ENCODE results near the gene SCRT2. TPM values are rescaled to one million over a fixed set of nuclear protein-coding genes. Genes with fewer than 3 reads are reported as not detected.

SCRT2 gene
- total and polyA plus RNA-seq, 9 of the 15 experiments (the other 6 are each of a cell fraction or from before 2014, with no cell fraction given), result 0.04 to 0.75 (median 0.13) TPM; not detected in 2

DNA sequence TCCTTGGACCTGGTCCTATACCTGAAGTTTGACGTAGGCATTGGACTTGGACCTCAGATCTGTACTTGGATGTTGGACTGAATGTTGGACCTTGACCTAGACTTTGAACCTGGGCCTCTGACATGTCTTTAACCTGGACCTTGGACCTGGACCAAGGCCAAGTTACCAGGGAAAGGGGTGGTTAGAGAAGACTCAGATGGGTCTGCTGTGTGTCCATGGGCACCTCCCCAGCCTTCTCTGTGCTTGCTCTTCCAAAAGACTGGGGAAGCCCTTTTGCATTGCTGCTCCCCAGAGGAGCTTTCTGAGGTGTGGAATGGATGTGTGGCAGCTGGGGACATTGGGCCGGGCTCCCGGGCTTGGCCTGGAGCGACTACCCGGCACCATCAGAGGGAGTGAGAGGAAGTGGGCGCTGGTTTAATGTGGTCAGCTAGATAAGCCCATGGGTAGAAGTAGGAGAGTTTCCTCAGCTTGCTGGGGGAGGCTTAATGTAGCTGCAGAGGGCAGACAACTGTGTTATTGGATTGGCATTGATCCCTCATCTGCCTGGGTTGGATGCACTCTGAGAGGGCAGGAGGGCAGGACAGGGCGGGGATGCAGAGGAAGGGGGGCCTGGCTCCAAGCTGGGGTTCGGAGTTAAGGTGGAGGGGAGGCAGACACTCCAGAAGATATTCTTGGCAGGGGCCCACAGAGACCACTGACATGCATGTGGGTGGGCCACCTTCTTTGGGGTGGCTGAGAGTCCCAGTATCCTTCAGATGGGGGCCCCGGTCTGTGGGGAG lies 4.2 kb downstream of the SCRT2 start (continued):
- TF ChIP-seq, protein P1, sequence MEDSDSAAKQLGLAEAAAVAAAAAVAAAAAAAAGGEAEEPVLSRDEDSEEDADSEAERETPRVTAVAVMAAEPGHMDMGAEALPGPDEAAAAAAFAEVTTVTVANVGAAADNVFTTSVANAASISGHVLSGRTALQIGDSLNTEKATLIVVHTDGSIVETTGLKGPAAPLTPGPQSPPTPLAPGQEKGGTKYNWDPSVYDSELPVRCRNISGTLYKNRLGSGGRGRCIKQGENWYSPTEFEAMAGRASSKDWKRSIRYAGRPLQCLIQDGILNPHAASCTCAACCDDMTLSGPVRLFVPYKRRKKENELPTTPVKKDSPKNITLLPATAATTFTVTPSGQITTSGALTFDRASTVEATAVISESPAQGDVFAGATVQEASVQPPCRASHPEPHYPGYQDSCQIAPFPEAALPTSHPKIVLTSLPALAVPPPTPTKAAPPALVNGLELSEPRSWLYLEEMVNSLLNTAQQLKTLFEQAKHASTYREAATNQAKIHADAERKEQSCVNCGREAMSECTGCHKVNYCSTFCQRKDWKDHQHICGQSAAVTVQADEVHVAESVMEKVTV (CRISPR knock-in tag; IDR thresholded peaks at IDR 0.05), result no peak
- TF ChIP-seq CTBP1 (IDR thresholded peaks at IDR 0.05; ENCODE audit: borderline replicate concordance) (peak; percentile 74), PURB (CRISPR knock-in tag; IDR thresholded peaks at IDR 0.05; ENCODE audit: low read depth) (no peak), GABPA (tag; conservative IDR thresholded peaks at IDR 0.05; ENCODE audit: low read depth) (peak; percentile 58), ZNF561 (CRISPR knock-in tag; conservative IDR thresholded peaks at IDR 0.05) (no peak), KDM5B (IDR thresholded peaks at IDR 0.05; ENCODE audit: insufficient replicate concordance, low read depth, low read length) (no peak), ARNT (IDR thresholded peaks at IDR 0.05) (no peak), ZNF778 (CRISPR knock-in tag; IDR thresholded peaks at IDR 0.05) (no peak), ZNF324 (CRISPR knock-in tag; IDR thresholded peaks at IDR 0.05) (no peak), YBX1 (IDR thresholded peaks at IDR 0.05) (no peak), MEF2A (IDR thresholded peaks at IDR 0.05; ENCODE audit: control insufficient read depth, low read depth, low read length) (no peak), ELK3 (CRISPR knock-in tag; IDR thresholded peaks at IDR 0.05) (no peak), TFAP4 (CRISPR knock-in tag; IDR thresholded peaks at IDR 0.05; ENCODE audit: borderline replicate concordance) (peak; percentile 96), ZNF239 (CRISPR knock-in tag; IDR thresholded peaks at IDR 0.05) (no peak), TBL1XR1 (IDR thresholded peaks at IDR 0.05; ENCODE audit: low read length in 2 of 2) (peak in 1 of 2 experiments; percentile 60; a peak in 1 of 4 replicates), KDM4B (IDR thresholded peaks at IDR 0.05; ENCODE audit: borderline replicate concordance in 2 of 2, low read depth in 1 of 2) (no peak), MED1 (CRISPR knock-in tag; IDR thresholded peaks at IDR 0.05; ENCODE audit: borderline replicate concordance) (no peak), FOXJ2 (tag; IDR thresholded peaks at IDR 0.05) (no peak), MBD2 (IDR thresholded peaks at IDR 0.05; ENCODE audit: borderline replicate concordance, low read depth) (peak; percentile 77), MAFF (IDR thresholded peaks at IDR 0.05; ENCODE audit: low read length) (no peak), POLR2AphosphoS2 (IDR thresholded peaks at IDR 0.05; ENCODE audit: low read length) (no peak), ZNF707 (CRISPR knock-in tag; conservative IDR thresholded peaks at IDR 0.05) (no peak)
- TF ChIP-seq, protein P2, sequence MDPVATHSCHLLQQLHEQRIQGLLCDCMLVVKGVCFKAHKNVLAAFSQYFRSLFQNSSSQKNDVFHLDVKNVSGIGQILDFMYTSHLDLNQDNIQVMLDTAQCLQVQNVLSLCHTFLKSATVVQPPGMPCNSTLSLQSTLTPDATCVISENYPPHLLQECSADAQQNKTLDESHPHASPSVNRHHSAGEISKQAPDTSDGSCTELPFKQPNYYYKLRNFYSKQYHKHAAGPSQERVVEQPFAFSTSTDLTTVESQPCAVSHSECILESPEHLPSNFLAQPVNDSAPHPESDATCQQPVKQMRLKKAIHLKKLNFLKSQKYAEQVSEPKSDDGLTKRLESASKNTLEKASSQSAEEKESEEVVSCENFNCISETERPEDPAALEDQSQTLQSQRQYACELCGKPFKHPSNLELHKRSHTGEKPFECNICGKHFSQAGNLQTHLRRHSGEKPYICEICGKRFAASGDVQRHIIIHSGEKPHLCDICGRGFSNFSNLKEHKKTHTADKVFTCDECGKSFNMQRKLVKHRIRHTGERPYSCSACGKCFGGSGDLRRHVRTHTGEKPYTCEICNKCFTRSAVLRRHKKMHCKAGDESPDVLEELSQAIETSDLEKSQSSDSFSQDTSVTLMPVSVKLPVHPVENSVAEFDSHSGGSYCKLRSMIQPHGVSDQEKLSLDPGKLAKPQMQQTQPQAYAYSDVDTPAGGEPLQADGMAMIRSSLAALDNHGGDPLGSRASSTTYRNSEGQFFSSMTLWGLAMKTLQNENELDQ (CRISPR knock-in tag; IDR thresholded peaks at IDR 0.05; ENCODE audit: borderline replicate concordance), result no peak

Measured in K562 (cell line).